ENCODE data around the gene PAFAH1B1.

PAFAH1B1 gene

DNA sequence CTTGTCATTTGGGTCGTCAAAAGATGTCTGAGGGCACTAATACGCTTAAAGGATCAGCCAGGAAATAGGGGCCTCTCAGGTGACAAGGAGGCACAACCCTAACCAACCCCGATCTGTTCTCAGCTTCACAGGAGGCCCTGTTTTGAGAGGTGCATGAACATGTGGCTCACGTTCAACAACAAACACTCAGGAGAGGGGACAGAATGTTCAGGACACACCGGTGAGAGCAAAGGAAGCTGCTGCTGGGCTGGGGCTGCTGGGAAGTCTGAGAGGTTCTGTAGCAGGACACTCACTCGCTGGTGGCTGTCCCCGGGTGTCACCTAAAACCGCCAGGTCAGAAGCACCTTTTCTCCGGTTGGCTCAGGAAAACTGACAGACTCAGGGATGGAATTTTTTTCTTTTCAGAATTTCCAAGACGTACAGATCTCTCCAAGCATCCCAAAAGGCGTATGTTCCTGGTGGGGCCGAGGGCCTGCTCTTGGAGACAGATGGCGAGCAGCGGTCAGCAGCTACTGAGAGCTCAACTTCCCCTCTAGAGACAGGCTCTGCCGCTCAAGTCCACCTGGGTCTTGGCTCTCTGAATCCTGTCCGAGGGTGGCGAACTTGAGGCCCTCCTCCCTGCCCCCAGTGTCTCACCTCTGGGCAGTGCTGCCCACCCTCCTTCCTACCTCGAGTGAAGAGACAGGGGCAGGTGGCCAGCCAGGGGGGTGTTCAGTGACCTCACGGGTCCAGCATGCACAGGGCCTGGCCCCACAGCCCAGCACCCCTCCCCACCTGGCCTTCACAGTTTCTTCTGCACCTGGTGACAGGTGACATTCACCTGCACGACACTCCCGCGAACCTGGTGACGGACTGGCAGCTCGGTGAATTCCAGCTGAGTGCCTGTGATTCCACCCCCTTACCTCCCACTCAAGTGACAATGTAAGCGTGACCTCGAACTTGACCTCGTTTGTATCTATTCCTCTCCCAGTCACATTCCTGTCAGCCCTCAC, 95.2 kb downstream of the PAFAH1B1 start:
- 85 to 86% methylated on average over 27 of the region's 27 CpGs for WGBS, 2 experiments
- Histone ChIP-seq H3K4me3 (ENCODE audit: insufficient read depth, low read depth, low read length) (no peak overlapping the region), H3K27ac (ENCODE audit: insufficient read depth, low read depth, low read length, poor library complexity, severe bottlenecking) (no peak overlapping the region)

DNA sequence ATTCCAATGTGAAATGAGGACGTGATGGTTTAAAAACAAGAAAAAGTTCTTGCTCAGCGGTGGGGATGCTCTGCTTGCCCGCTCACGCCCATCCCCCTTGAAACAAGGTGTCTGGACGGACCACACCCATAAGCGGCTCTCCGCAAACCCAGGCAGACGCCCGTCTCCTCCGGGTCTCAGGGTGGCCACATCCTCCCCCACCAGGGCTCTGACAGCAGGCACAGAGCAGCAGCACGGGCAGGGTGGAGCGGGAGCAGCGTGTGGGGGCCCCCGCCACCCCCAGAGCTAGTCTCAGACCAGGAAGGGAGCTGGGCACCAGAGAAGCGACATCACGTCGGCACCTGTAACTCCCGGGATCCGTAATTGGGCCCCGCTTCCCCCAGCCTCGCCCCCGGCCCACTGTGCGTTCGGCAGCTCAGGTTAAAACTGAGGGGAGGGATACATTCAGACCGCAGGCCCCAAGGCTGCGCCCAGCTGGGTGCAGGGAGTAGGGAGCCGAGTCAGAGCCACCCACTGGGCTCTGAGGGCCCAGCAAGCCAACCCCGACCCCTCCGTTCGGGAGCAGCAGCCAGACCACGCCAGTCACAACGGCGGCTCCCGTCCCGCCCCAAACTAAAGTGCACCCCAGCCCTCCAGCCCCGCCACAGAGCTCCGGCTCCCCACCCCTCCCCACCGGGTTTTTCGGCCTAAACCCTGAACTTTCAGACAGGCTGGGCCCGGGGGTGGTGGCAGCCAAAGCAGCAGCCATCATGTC, 96.1 kb downstream of the PAFAH1B1 start:
- H3K4me3 ChIP-seq (ENCODE audit: insufficient read depth, low read depth, low read length), result no peak overlapping the region
- WGBS, 2 experiments, result 91% methylated on average over 40 of the region's 40 CpGs
- no peaks in the 10 kb centered on the region for H3K36me3 ChIP-seq (ENCODE audit: control insufficient read depth, insufficient read depth, low read length)
- no peaks in the 10 kb centered on the region for H3K9me3 ChIP-seq (ENCODE audit: control insufficient read depth, low read length)
- no peak overlapping the region for H3K27ac ChIP-seq (ENCODE audit: insufficient read depth, low read depth, low read length, poor library complexity, severe bottlenecking)
- H3K27me3 ChIP-seq (ENCODE audit: control insufficient read depth, insufficient read depth, low read length, poor library complexity, severe bottlenecking), result no peaks in the 10 kb centered on the region
- H3K4me1 ChIP-seq (ENCODE audit: control insufficient read depth, insufficient read depth, low read length), result no peaks in the 10 kb centered on the region

More for the DNA sequence above, 95.2 kb downstream of the PAFAH1B1 start:
- H3K36me3 ChIP-seq (ENCODE audit: control insufficient read depth, insufficient read depth, low read length), result no peaks in the 10 kb centered on the region
- H3K4me1 ChIP-seq (ENCODE audit: control insufficient read depth, insufficient read depth, low read length), result peaks cover 4% of the 10 kb centered on the region
- H3K27me3 ChIP-seq (ENCODE audit: control insufficient read depth, insufficient read depth, low read length, poor library complexity, severe bottlenecking), result no peaks in the 10 kb centered on the region
- no peaks in the 10 kb centered on the region for H3K9me3 ChIP-seq (ENCODE audit: control insufficient read depth, low read length)

DNA sequence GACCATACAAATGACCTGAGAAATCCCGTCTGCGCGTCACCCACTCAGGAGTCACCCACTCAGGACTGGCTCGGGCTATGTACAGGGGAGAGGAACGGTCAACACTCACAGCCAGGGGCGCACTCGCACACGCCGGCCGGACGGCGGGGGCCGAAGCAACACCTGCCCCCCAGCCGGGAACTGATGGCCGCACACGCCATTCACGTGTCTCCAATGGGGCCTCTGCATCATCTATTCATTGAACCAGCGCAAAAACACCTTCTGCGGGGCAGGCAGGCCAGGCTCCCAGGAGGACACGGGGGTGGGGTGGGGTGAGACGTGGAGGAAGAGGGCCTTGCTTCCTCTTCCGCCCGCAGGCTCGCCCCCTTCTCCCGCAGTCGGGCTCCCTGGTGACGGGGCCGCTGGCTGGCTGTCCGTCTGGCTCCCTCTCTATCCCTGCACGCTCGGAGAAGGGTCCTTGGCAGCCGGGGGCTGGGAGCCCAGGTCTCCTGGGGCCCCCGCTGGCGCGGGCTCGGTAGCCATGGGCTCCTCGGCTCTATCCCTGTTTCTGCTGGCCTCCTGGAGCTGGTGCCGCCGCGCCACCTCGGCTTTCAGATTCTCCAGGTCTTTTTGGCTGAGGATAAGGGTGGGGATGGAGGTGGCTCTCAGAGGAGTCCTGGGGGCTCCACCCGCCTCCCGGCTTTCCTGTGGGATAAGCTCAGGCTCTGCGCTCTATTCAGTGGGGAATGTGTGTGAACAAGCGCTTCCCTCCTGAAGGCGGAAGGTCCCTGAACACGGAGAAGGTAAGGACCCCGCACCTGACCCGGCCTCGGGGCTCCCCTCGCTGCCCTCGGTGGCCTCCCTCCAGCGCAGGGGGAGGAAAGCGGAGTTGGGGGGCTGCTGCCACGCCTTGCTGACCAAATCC, 97.0 kb downstream of the PAFAH1B1 start:
- H3K4me1 ChIP-seq (ENCODE audit: control insufficient read depth, insufficient read depth, low read length), result no peaks in the 10 kb centered on the region
- H3K36me3 ChIP-seq (ENCODE audit: control insufficient read depth, insufficient read depth, low read length), result no peaks in the 10 kb centered on the region
- no peak overlapping the region for H3K4me3 ChIP-seq (ENCODE audit: insufficient read depth, low read depth, low read length)
- no peak overlapping the region for H3K27ac ChIP-seq (ENCODE audit: insufficient read depth, low read depth, low read length, poor library complexity, severe bottlenecking)
- 93 to 94% methylated on average over 55 of the region's 55 CpGs for WGBS, 2 experiments
- H3K9me3 ChIP-seq (ENCODE audit: control insufficient read depth, low read length), result no peaks in the 10 kb centered on the region
- no peaks in the 10 kb centered on the region for H3K27me3 ChIP-seq (ENCODE audit: control insufficient read depth, insufficient read depth, low read length, poor library complexity, severe bottlenecking)

DNA sequence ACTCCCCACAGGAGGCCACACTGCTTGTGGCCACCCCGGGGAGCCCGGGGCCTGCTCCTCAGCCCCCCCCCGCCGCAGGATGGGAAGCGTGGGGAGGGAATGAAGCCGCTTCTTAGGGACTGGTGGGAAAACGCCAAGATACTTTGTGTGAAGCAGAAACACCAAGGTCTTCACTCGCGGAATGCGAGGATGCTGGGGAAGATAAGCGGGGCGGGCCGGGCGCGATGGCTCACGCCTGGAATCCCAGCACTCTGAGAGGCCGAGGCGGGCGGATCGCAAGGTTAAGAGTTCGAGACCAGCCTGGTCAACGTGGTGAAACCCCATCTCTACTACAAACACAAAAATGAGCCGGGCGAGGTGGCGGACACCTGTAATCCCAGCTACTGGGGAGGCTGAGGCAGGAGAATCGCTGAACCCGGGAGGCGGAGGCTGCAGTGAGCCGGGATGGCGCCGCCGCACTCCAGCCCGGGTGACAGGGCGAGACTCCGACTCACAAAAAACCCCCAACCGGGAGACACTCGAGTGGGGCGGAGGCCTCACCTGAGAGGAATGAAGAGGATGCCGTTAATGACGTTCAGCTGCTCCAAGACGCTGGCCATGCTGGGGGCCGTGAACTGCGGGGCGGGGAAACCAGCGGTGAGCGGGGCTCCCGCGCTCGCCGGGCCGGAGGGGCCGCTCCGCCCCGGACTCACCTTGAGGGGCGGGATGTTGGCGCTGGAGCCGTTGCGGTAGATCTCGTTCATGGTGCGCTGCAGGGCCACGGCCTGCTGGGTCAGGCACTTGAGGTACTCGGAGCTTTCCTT, 97.8 kb downstream of the PAFAH1B1 start:
- Histone ChIP-seq H3K27ac (ENCODE audit: insufficient read depth, low read depth, low read length, poor library complexity, severe bottlenecking) (no peak overlapping the region), H3K4me1 (ENCODE audit: control insufficient read depth, insufficient read depth, low read length) (no peaks in the 10 kb centered on the region), H3K4me3 (ENCODE audit: insufficient read depth, low read depth, low read length) (no peak overlapping the region), H3K9me3 (ENCODE audit: control insufficient read depth, low read length) (no peaks in the 10 kb centered on the region), H3K36me3 (ENCODE audit: control insufficient read depth, insufficient read depth, low read length) (no peaks in the 10 kb centered on the region), H3K27me3 (ENCODE audit: control insufficient read depth, insufficient read depth, low read length, poor library complexity, severe bottlenecking) (no peaks in the 10 kb centered on the region)
- 96% methylated on average over 62 of the region's 62 CpGs for WGBS, 2 experiments

DNA sequence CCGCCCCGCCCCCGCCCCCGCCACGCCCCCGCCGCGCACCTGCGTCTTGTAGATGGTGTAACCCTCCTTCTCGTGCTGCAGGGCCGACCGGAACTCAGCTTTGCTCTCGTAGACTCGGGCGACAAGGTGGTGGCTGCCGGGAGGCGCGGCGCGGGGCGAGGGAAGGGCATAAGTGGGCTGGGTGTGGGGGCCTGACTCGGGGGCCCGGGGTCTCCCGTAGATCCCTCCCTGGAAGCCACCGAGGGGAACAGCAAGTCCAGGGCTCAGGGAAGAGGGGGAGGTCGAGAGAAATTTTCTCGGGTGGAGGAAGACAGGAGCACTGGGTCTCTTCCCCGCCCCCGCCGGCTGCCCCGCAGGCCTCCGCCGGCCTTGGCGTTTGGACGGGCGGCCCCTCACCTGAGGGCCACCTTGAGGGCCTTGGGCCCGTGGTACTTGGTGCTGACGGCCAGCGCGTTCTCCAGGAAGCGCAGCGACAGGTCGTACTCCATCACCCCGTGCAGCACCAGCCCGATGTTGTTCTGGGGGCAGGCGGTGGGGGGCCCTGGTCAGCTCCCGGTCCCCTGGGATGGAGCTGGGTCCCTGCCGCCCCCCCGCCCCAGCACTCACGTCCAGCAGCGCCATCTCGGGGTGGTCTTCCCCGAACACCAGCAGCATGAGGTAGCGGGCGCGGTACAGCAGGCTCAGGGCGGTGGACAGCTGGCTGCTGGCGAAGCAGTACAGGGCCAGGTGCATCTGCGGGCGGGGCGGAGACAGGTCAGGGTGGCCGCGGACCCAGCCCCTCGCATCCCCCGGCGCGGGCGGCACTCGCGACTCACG, 98.7 kb downstream of the PAFAH1B1 start:
- Histone ChIP-seq H3K27ac (ENCODE audit: insufficient read depth, low read depth, low read length, poor library complexity, severe bottlenecking) (no peak overlapping the region), H3K4me1 (ENCODE audit: control insufficient read depth, insufficient read depth, low read length) (no peaks in the 10 kb centered on the region), H3K27me3 (ENCODE audit: control insufficient read depth, insufficient read depth, low read length, poor library complexity, severe bottlenecking) (no peaks in the 10 kb centered on the region), H3K4me3 (ENCODE audit: insufficient read depth, low read depth, low read length) (no peak overlapping the region), H3K36me3 (ENCODE audit: control insufficient read depth, insufficient read depth, low read length) (no peaks in the 10 kb centered on the region), H3K9me3 (ENCODE audit: control insufficient read depth, low read length) (no peaks in the 10 kb centered on the region)
- 92 to 93% methylated on average over 71 of the region's 71 CpGs for WGBS, 2 experiments

DNA sequence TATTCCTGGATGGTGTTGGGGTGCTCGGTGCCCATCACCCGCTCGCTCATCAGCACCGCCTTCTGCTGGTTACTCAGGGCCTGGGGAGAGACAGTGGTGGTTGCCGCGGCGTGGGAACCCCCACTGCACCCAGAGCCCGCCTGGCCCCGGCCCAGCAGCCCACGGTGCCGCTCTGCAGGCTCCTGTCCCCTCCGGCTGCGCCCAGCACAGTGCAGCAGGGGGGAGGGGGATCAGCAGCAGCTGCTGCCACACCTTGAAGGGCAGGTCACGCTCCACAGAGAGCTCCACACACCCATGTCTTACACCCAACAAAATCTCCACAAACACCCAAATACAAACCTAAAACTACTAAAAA, 99.3 kb downstream of the PAFAH1B1 start:
- Histone ChIP-seq H3K4me1 (ENCODE audit: control insufficient read depth, insufficient read depth, low read length) (no peaks in the 10 kb centered on the region), H3K27ac (ENCODE audit: insufficient read depth, low read depth, low read length, poor library complexity, severe bottlenecking) (no peak overlapping the region), H3K9me3 (ENCODE audit: control insufficient read depth, low read length) (no peaks in the 10 kb centered on the region), H3K27me3 (ENCODE audit: control insufficient read depth, insufficient read depth, low read length, poor library complexity, severe bottlenecking) (no peaks in the 10 kb centered on the region), H3K36me3 (ENCODE audit: control insufficient read depth, insufficient read depth, low read length) (peaks cover under 1% of the 10 kb centered on the region), H3K4me3 (ENCODE audit: insufficient read depth, low read depth, low read length) (no peak overlapping the region)
- WGBS, 2 experiments, result 92 to 97% methylated on average over 13 to 14 of the region's 14 CpGs

DNA sequence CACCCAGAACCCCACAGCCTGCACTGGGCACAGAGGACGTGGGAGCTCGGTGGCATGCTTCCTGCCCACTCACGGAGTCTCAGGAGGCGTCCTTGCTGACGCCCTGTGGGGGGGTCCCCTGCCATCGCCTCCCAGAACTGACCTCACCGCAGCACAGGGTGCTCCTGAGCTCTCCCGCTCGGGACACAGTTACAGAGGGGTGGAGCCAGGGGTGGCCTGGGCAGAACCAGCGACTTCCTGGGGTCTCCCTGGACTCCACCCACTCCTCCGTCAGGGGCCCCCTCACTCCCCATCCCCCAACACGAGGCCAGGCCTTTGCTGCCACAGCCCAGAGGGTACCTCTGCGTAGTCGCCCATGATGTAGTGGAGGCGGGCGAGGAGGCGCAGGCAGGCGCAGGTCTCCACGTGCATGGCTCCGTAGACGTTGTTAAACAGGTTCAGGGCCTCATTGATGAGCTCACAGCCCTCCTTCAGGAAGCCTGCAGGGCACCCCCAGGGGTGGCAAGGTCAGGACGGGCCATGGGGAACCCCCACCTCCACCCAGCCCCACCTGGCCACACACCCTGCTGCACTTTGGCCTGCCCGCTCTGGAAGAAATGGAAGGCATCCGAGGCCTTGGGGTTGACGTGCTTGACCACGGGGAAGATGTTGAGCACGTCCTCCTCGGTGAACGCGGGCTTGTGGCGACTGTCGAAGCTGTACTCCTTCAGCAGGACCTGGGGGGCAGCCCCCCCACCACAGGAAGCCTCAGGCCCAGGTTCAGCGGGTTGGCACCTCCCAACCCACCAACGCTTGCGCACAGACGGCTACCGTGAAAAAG, 100.3 kb downstream of the PAFAH1B1 start:
- no peak overlapping the region for H3K27ac ChIP-seq (ENCODE audit: insufficient read depth, low read depth, low read length, poor library complexity, severe bottlenecking)
- peaks cover 8% of the 10 kb centered on the region for H3K36me3 ChIP-seq (ENCODE audit: control insufficient read depth, insufficient read depth, low read length)
- H3K4me1 ChIP-seq (ENCODE audit: control insufficient read depth, insufficient read depth, low read length), result no peaks in the 10 kb centered on the region
- WGBS, 2 experiments, result 95% methylated on average over 37 of the region's 37 CpGs
- H3K9me3 ChIP-seq (ENCODE audit: control insufficient read depth, low read length), result no peaks in the 10 kb centered on the region
- H3K27me3 ChIP-seq (ENCODE audit: control insufficient read depth, insufficient read depth, low read length, poor library complexity, severe bottlenecking), result no peaks in the 10 kb centered on the region
- H3K4me3 ChIP-seq (ENCODE audit: insufficient read depth, low read depth, low read length), result no peak overlapping the region

DNA sequence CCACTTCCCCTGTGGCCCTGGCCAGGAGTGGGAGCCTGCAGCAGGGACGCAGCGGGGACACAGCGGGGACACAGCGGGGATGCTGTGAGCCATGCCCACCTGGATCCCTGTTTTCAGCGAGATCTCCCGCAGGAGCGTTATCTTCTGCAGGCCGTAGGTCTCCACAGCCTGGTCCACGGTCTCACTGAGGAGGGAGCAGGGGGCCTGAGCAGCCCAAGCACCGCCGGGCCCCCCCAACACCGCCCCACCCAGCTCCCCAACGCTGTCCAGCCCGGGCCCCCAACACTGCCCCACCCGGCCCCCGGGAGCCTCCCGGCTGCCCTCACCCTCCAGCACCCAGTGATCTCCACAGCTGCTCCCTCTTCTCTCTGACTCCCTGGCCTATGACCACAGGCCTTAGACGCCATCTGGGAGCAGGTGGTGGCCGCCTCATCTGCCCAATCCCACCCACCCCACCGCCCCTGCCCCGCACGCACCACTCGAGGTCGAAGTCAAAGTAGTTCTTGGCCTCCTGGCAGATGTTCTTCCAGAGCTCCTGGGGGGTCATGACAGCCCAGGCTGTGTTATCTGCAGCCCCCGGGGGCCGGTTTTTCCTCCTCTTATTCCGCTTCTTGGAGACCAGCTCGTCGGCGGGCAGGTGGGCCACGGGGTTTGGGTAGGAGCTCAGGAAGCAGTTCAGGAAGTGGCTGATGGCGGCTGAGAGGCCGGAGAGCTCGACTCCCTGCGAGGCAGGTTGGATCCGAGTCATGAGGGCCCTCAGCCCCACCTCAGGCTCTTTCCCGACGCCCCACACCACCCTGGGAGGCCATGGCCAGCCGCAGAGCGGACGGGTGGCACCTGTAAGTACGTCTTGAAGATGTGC, 101.2 kb downstream of the PAFAH1B1 start:
- Histone ChIP-seq H3K36me3 (ENCODE audit: control insufficient read depth, insufficient read depth, low read length) (peaks cover 8% of the 10 kb centered on the region), H3K27me3 (ENCODE audit: control insufficient read depth, insufficient read depth, low read length, poor library complexity, severe bottlenecking) (no peaks in the 10 kb centered on the region), H3K4me1 (ENCODE audit: control insufficient read depth, insufficient read depth, low read length) (no peaks in the 10 kb centered on the region), H3K9me3 (ENCODE audit: control insufficient read depth, low read length) (no peaks in the 10 kb centered on the region), H3K27ac (ENCODE audit: insufficient read depth, low read depth, low read length, poor library complexity, severe bottlenecking) (no peak overlapping the region), H3K4me3 (ENCODE audit: insufficient read depth, low read depth, low read length) (no peak overlapping the region)
- 94% methylated on average over 42 of the region's 42 CpGs for WGBS, 2 experiments
